Rectal smooth muscle tissue (tissue), 1 donor: Measurements from ENCODE around the gene TIFAB.

Source experiments
- H3K27ac ChIP-seq: one replicate; pipeline ENCODE4 v1.7.0; 2013; ENCODE audit warnings: low read depth, low read length, inconsistent platforms
- H3K27me3 ChIP-seq: one replicate; pipeline ENCODE4 v1.7.0; 2013; ENCODE audit warnings: low read length; ENCODE audit not compliant: control insufficient read depth, insufficient read depth
- H3K36me3 ChIP-seq: one replicate; pipeline ENCODE4 v1.7.0; 2013; ENCODE audit warnings: low read length; ENCODE audit not compliant: control insufficient read depth, insufficient read depth
- H3K4me1 ChIP-seq: one replicate; pipeline ENCODE4 v1.7.0; 2013; ENCODE audit warnings: low read length; ENCODE audit not compliant: control insufficient read depth, insufficient read depth
- H3K4me3 ChIP-seq: one replicate; pipeline ENCODE4 v1.7.0; 2013; ENCODE audit warnings: low read length
- H3K9ac ChIP-seq: one replicate; pipeline ENCODE4 v1.7.0; 2013; ENCODE audit warnings: low read length

TIFAB gene

DNA sequence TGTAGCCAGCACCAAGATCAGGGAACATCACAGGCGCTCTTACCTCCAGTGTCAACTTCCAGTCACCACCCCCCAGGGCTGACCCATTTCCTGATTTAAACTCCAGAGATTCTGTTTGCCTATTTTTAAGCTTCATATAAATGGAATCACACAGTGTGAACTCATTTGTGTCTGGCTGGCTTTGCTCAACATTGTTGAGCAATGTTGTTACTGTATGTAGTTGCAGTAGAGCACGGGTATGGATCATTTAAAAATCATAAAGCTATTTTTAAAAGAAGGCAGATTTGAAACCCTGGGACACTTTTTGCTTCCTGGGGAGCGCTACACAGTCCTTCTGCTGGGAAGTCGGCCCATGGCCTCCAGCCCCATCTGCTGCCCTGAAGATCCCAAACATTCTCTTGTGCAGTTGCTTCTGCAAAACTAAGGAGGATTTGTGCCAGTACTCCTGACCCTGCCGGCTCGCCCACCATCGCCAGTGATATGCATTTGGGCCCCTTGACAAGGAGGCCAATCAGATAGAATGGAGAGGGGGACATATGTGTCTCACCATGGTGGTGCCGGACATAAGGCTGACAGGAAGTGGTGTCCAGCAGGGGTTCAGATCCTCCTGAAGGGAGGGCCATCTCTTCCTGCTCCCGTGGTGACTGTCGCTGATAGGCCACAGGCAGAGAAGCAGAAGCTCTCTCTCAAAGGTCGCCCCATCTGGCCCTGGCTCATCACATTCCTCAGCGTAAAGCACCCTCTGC is 18.3 kb downstream of the TIFAB start:
- H3K9ac ChIP-seq: no peak overlapping the region
- no peaks in the 10 kb centered on the region for H3K36me3 ChIP-seq
- no peak overlapping the region for H3K27ac ChIP-seq
- no peak overlapping the region for H3K4me3 ChIP-seq
- H3K4me1 ChIP-seq: peaks cover 3% of the 10 kb centered on the region
- H3K27me3 ChIP-seq: peaks cover 6% of the 10 kb centered on the region

DNA sequence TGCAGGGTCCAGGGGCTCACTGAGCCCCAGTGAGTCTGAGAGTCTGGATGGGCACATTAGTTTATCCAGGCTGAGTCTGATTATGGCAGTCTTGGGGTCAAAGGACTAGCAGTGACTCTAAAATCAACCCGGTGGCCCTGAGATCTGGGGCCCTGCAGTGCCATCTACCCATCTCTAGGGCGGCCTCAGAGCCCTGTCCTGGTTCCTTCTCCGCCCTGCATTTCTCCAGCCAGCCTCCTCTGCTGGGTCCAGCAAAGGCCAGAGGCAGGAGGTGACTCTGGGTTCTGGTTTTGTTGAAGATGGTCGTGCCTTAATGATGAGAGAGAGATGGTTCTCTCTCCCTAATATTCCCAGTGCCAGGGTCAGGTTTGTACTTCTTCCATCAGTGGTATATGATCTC is 20.0 kb downstream of the TIFAB start:
- Histone ChIP-seq H3K4me3 (no peak overlapping the region), H3K36me3 (no peaks in the 10 kb centered on the region), H3K27ac (no peak overlapping the region), H3K9ac (no peak overlapping the region), H3K4me1 (no peaks in the 10 kb centered on the region), H3K27me3 (peaks cover 6% of the 10 kb centered on the region)

DNA sequence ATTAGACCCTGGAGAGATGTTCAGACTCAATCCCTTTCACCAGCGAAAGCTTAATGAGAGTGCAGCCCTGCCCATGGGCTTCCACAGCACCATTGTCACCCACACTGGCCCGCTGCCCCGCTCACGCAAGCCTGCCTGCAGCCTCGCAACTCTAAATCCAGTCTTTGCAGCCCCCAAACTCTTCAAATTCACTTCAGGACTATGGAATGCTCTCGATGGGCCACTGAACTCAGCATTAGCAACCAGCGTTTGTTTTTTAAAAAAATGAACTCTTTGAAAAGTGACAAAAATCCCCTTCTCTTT is 22.1 kb downstream of the TIFAB start:
- Histone ChIP-seq H3K4me3 (no peak overlapping the region), H3K36me3 (no peaks in the 10 kb centered on the region), H3K9ac (no peak overlapping the region), H3K27me3 (peaks cover 3% of the 10 kb centered on the region), H3K4me1 (no peaks in the 10 kb centered on the region), H3K27ac (no peak overlapping the region)

DNA sequence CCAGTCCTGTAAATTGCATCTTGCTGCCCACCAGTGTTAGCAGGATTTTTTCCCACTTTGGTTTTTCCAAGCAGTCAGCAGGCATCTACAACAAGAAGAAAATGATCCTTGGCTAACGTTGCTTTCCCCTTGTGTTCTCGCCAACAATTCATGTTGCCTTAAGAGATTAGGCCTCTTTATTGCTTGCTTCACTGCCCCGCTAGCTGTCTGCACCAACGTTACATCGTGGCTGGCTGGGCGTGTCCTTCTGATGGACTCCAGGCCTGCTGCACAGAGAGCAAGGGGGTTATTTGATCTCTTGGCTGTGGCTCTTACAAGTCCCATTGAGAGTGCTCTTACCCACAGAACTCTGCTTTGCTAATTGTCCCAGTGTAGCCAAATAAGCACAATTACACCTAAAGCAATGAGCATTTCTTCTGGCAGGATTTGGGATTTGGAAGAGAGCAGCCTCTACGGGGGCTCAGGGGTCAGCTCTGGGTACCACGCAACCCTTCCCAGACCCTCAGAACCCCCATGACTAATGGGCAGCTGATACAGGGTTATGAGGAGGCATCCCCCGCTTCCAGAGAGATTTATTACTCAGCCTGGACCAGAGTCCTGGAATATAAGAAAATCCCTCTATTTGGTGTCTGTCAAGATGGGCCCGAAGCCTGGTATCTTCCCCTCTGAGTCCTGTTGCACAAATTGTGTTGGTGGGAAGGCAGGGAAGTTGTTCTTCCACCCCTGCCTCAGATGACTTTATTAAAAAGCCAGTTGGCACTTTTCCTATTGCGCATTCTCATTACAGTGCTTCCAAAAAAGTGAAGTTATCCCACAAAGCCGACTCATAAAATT is 22.6 kb downstream of the TIFAB start:
- Histone ChIP-seq H3K9ac (no peak overlapping the region), H3K27me3 (no peaks in the 10 kb centered on the region), H3K4me1 (no peaks in the 10 kb centered on the region), H3K36me3 (no peaks in the 10 kb centered on the region), H3K27ac (no peak overlapping the region), H3K4me3 (no peak overlapping the region)

DNA sequence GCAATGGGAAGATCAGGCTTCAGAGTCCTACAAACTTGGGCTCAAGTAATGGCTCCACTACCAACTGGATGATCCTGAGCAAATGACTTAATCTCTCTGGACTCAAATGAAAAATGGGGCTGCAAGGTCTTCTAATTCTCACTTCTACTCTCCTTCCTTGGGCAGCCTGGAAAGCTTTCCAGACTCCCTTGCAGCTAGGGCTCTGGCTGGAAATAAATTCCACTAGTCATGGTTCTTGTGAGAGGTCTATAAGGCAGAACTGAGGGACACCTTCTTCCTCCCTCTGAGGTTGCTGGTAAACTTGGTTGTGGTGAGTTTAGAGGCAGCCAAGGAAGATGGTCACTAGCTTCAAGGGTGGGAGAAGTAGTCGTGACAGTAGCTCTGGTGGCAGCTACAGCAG is 23.6 kb downstream of the TIFAB start:
- no peak overlapping the region for H3K4me3 ChIP-seq
- H3K36me3 ChIP-seq: no peaks in the 10 kb centered on the region
- H3K4me1 ChIP-seq: no peaks in the 10 kb centered on the region
- H3K27ac ChIP-seq: no peak overlapping the region
- no peaks in the 10 kb centered on the region for H3K27me3 ChIP-seq
- no peak overlapping the region for H3K9ac ChIP-seq

DNA sequence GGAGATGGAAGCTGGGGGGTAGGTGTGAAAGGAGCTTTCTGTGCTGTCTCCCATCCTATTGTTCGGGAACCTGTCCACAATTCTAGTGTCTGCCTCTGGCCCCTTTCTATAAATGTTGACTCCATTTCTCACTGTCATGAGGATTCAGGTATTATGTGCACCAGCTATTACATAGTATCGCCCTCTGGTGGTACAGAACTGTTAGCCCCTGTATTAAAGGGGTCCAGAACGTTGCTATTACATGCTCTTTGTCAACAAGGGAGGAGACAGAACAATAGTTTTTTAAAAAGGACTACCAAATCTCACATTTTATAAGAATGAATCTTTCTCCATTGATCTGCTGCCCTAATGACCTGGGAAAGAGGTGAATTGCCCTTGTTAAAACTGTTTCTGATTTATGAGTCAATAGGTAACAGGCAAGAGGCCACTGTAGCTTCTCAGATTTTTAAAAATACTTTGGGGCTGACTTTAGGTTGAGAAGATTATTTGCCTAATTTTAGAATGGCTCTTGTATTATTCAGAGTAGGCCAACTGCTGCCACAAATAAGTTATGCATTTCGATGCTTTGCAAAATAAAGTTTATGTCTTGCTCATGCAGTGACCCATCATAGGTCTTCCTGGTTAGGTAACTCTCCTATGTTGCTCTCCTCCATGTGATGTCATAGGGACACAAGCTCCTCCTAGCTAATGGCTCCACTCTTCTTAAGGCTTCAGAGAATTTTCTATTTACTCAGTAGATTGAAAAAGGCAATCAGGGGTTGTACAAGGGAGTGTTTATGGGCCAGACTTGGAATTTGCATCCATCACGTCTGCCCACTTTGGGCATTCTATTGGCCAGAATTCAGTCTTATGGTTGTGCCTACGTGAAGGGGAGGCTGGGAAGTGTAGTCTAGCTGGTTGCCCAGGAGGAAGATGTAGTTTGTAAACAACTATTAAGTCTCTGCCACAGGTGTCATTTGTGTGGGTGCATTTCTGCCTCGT is 25.8 kb downstream of the TIFAB start:
- no peak overlapping the region for H3K27ac ChIP-seq
- H3K4me3 ChIP-seq: no peak overlapping the region
- H3K9ac ChIP-seq: no peak overlapping the region

DNA sequence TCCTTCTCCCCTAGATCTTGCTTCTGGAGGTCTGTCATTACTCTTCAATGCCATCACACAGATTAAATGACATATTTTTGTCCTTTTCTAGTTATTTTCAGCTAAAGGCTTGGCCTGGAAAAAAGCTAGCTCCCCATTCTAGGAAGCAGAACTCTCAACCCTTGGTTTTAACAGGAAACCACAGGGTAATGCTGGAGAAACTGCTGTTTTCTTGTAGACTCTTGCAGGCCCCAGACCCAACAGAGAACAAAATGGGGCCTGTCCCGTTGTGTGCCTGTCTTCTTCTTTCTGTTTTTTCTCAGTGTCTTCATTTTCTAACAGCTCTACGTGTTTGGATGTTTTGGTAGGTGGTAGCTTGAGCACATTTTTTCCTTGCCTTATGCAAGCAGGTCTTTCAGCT is 26.5 kb downstream of the TIFAB start:
- no peak overlapping the region for H3K4me3 ChIP-seq
- H3K36me3 ChIP-seq: no peaks in the 10 kb centered on the region
- H3K27ac ChIP-seq: no peak overlapping the region
- H3K27me3 ChIP-seq: no peaks in the 10 kb centered on the region
- no peaks in the 10 kb centered on the region for H3K4me1 ChIP-seq
- no peak overlapping the region for H3K9ac ChIP-seq

More for the DNA sequence above, 25.8 kb downstream of the TIFAB start:
- H3K36me3 ChIP-seq: no peaks in the 10 kb centered on the region
- no peaks in the 10 kb centered on the region for H3K4me1 ChIP-seq
- no peaks in the 10 kb centered on the region for H3K27me3 ChIP-seq

DNA sequence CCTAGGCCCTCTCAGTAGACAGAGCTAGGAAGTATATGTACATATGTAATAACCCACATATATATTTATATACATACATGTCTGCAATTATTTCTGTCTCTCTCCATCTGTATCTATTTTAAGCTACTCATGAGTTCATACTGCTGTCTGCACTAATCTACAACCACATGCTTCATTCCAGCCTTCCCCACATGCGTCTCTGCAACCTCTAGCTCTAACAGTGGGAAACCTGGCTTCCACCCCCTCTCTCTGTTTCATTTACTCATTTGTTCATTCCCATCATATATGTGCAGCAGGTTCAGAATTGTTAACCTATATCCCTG is 28.3 kb downstream of the TIFAB start:
- no peak overlapping the region for H3K4me3 ChIP-seq
- H3K27me3 ChIP-seq: no peaks in the 10 kb centered on the region

DNA sequence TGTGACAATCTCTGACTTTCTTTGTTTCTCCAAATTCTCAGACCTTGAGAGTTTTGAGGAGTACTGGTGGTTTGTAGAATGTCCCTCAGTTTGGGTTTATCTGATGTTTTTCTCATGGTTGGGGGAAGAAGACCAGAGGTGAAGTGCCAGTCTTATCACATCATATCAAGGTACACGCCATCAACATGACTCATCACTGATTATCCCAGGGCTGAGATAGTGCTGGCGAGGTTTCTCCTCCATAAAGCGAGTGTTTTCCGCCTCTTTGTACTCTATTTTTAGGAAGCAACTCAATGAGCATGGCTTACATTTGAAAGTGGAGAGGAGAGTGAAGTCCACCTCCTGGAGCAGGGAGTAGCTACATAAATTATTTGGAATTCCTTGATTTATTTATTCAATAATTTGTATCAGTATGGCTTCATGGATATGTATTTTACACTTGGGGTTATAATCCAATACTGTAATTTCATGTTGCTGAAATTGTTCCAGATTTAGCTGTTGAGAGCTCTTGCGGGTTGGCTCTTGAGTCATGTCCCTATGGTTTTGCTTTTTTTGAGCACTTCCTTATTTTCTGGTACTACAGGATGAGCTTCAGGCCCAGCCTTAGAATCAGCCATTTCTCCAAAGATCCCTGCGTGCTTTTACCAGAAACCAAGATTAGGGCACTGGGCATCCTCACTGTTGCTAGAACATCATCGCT is 28.9 kb downstream of the TIFAB start:
- Histone ChIP-seq H3K4me1 (no peaks in the 10 kb centered on the region), H3K27ac (no peak overlapping the region), H3K9ac (no peak overlapping the region)

More for the DNA sequence above, 28.3 kb downstream of the TIFAB start:
- no peak overlapping the region for H3K27ac ChIP-seq
- no peaks in the 10 kb centered on the region for H3K4me1 ChIP-seq
- H3K9ac ChIP-seq: no peak overlapping the region
- no peaks in the 10 kb centered on the region for H3K36me3 ChIP-seq

DNA sequence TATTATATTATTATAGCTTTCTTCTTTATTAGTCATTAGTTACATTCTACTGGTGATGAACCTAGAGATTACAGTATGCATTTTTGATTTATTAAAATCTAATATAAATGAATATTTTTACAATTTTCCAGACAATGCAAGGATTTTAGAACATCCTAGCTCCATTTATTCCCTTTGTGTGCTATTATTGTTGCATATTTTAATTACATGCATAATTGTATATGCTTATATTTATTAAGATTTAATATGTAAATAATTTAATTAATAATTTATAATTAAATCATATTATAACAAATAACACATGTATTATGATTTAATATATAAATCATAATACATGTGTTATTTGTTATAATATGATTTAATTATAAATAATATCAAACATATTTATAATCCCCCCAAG is 29.7 kb downstream of the TIFAB start:
- no peaks in the 10 kb centered on the region for H3K27me3 ChIP-seq
- no peak overlapping the region for H3K4me3 ChIP-seq
- H3K36me3 ChIP-seq: no peaks in the 10 kb centered on the region

More for the DNA sequence above, 28.9 kb downstream of the TIFAB start:
- Histone ChIP-seq H3K4me3 (no peak overlapping the region), H3K27me3 (no peaks in the 10 kb centered on the region), H3K36me3 (no peaks in the 10 kb centered on the region)

DNA sequence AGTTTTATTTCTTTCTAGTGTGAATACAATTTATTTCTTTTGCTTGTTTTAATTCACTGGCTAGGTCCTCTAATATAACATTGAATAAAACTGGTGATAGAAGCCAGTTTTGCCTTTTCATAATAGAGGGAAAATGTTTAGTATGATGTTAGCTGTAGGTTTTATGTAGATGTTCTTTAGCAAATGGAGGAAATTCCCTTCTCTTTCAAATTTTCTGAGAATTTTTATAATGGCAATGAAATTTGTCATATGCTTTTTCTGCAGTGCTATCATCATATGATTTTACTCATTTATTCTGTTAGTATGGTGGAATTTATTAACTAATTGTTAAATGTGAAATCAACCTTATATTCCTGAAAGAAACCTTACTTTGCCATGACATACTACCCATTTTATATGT is 35.1 kb downstream of the TIFAB start:
- no peaks in the 10 kb centered on the region for H3K4me1 ChIP-seq
- no peak overlapping the region for H3K27ac ChIP-seq

More for the DNA sequence above, 29.7 kb downstream of the TIFAB start:
- H3K9ac ChIP-seq: no peak overlapping the region
- H3K27ac ChIP-seq: no peak overlapping the region
- no peaks in the 10 kb centered on the region for H3K4me1 ChIP-seq

DNA sequence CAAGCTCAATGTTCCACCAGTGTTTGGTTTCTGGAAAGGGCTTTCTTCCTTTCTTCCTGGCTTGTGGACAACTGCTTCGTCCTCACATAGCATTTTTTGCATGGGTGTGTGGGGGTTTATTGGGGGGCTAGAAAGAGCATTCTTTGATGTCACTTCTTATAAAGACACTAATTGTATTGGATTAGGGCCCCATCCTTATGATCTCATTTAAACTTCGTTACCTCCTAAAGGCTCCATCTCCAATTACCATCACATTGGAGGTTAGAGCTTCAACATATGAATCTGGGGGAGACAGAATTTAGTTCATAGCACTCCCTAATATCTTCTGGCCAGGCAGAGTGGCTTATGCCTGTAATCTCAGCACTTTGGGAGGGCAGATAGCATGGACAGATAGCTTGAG is 47.1 kb downstream of the TIFAB start:
- H3K27me3 ChIP-seq: no peaks in the 10 kb centered on the region
- H3K4me3 ChIP-seq: no peak overlapping the region

More for the DNA sequence above, 35.1 kb downstream of the TIFAB start:
- no peak overlapping the region for H3K9ac ChIP-seq
- H3K36me3 ChIP-seq: no peaks in the 10 kb centered on the region
- H3K27me3 ChIP-seq: no peaks in the 10 kb centered on the region
- H3K4me3 ChIP-seq: no peak overlapping the region

More for the DNA sequence above, 47.1 kb downstream of the TIFAB start:
- H3K4me1 ChIP-seq: no peaks in the 10 kb centered on the region
- H3K36me3 ChIP-seq: no peaks in the 10 kb centered on the region
- no peak overlapping the region for H3K27ac ChIP-seq
- H3K9ac ChIP-seq: no peak overlapping the region
